ACC112 (cell line): ENCODE measurements around the gene LINC00305.

ENCODE experiments used
- H2AFZ ChIP-seq: fragments of 200-600 bp; sonication (generic); one replicate; pipeline ENCODE4 v1.6.0; 2017; ENCODE audit warnings: antibody characterized with exemption, low read length; ENCODE audit not compliant: unreplicated experiment
- H3K27ac ChIP-seq: fragments of 200-600 bp; sonication (generic); 2 replicates; pipeline ENCODE4 v1.5.1; 2014; ENCODE audit warnings: low read depth, mild to moderate bottlenecking, antibody characterized with exemption, low read length, moderate library complexity
- H3K27me3 ChIP-seq: fragments of 200-600 bp; sonication (generic); 2 replicates; pipeline ENCODE4 v1.6.1; 2014; ENCODE audit warnings: mild to moderate bottlenecking, antibody characterized with exemption, low read length, moderate library complexity, mixed read lengths; ENCODE audit not compliant: insufficient read depth
- H3K36me3 ChIP-seq: fragments of 200-600 bp; sonication (generic); 2 replicates; pipeline ENCODE4 v1.6.1; 2016; ENCODE audit warnings: mild to moderate bottlenecking, antibody characterized with exemption, low read length, moderate library complexity, mixed read lengths; ENCODE audit not compliant: insufficient read depth
- H3K4me1 ChIP-seq: fragments of 200-600 bp; sonication (generic); one replicate; pipeline ENCODE4 v1.6.1; 2016; ENCODE audit warnings: low read length, mixed read lengths; ENCODE audit not compliant: insufficient read depth, unreplicated experiment, control insufficient read depth
- H3K4me3 ChIP-seq: fragments of 200-600 bp; sonication (generic); 2 replicates; pipeline ENCODE4 v1.5.1; 2014; ENCODE audit warnings: mild to moderate bottlenecking, low read depth, low read length
- H3K79me2 ChIP-seq: fragments of 200-600 bp; sonication (generic); one replicate; pipeline ENCODE4 v1.6.0; 2016; ENCODE audit warnings: low read length; ENCODE audit not compliant: control insufficient read depth, unreplicated experiment, insufficient read depth

LINC00305 gene

DNA sequence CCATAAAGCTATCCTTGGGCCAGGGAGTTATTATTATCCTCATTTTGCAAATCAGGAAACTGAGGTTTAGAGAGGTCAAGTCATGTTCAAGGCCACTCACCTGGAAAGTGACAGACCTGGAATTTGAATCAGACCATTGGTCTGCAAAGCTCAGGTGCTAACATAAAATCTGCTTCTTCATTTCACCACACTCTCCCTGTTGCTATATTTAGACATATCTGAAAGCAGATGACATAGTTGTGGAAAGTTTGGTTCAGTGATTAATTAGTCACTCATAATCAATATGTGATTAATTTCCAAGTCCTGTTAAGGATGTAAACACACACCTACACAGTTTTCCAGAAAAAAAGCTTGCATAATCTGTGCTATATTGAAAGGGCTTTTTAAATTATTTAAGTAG is 57.4 kb downstream of the LINC00305 start:
- Histone ChIP-seq H3K79me2 (no peaks in the 10 kb centered on the region), H2AFZ (no peak overlapping the region), H3K4me1 (no peaks in the 10 kb centered on the region)

DNA sequence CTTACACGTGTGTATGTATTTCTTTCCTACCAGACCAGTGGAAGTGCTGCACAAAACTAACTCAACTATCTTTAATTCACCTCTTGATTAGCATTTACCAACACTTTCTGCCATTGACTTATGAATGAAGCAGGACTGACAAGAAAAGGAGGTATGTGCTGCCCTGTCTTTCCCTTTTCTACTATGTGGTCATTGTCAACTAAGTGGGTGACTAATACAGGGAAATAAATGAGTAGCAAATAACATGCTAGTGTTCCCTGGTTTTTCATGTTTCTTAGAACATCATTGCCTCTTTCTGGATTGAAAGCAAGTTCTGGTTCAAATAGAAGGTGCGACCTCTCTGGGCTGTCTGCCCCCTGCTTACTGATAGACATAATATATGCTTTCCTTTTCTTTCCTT is 58.0 kb downstream of the LINC00305 start:
- H2AFZ ChIP-seq: no peak overlapping the region
- H3K36me3 ChIP-seq: no peaks in the 10 kb centered on the region
- no peak overlapping the region for H3K4me3 ChIP-seq
- H3K4me1 ChIP-seq: no peaks in the 10 kb centered on the region
- no peaks in the 10 kb centered on the region for H3K79me2 ChIP-seq
- no peaks in the 10 kb centered on the region for H3K27me3 ChIP-seq
- no peak overlapping the region for H3K27ac ChIP-seq

More for the DNA sequence above, 57.4 kb downstream of the LINC00305 start:
- no peak overlapping the region for H3K4me3 ChIP-seq
- no peaks in the 10 kb centered on the region for H3K36me3 ChIP-seq
- no peaks in the 10 kb centered on the region for H3K27me3 ChIP-seq
- no peak overlapping the region for H3K27ac ChIP-seq

DNA sequence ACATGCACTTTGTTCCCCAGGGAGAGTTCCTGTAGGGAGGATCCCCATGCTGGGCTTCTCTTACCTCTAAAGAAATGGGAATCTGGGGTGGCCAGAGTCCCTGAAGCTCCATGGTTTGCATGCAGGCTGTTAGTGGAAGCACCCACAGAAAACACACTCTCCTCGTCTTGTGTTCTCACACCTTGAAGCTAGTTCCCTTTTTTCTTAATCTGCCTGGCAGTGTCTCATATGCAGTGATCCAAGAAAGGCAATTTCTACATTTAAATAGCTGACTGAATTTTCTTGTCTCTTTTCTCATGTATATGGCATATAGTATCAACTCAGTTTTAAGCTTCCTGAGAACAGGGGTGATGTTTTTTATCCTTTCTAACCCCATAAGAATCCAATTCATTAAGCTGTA is 65.0 kb downstream of the LINC00305 start:
- Histone ChIP-seq H3K27ac (no peak overlapping the region), H3K4me1 (no peaks in the 10 kb centered on the region), H3K27me3 (no peaks in the 10 kb centered on the region), H3K36me3 (no peaks in the 10 kb centered on the region), H3K4me3 (no peak overlapping the region), H3K79me2 (no peaks in the 10 kb centered on the region), H2AFZ (no peak overlapping the region)

DNA sequence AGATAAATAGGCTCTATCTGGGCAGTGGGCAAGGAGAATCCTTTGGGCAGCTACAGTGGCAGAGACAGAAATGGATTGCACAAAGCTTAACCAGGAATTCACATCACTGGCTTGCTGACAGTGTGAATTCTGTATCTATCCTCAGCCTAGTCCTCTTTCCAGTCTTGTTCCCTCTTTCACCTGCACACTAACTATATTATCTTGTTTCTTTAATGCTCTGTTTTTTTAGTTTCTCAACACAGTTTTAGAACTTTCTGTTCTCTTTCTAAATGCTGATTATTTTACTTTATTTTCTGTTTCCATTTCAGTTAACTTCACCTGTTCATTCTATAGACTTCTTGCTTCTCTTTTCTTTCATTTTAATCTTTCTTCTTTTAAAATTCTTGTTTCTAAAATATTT is 66.4 kb downstream of the LINC00305 start:
- H3K79me2 ChIP-seq: no peaks in the 10 kb centered on the region
- H3K27ac ChIP-seq: no peak overlapping the region
- no peaks in the 10 kb centered on the region for H3K27me3 ChIP-seq
- no peak overlapping the region for H2AFZ ChIP-seq
- H3K4me3 ChIP-seq: no peak overlapping the region
- no peaks in the 10 kb centered on the region for H3K36me3 ChIP-seq
- H3K4me1 ChIP-seq: no peaks in the 10 kb centered on the region

DNA sequence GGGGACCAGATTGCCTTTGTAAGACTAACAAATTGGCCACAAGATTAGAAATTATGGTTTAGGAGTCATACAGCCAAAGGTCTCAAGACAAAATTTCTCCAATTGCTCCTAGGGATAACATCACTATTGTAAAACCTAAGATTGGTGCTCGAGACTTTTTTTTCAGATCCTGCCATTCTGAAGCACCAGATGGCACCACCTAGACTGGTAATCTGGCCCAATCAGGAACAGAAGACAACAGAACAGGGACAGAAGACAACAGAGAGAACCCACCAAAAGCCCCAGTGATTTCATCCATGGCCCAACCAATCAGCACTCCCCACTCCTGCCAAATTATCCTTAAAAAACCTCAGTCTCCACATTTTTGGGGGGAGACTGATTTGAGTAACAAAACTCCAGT is 66.8 kb downstream of the LINC00305 start:
- no peak overlapping the region for H2AFZ ChIP-seq

DNA sequence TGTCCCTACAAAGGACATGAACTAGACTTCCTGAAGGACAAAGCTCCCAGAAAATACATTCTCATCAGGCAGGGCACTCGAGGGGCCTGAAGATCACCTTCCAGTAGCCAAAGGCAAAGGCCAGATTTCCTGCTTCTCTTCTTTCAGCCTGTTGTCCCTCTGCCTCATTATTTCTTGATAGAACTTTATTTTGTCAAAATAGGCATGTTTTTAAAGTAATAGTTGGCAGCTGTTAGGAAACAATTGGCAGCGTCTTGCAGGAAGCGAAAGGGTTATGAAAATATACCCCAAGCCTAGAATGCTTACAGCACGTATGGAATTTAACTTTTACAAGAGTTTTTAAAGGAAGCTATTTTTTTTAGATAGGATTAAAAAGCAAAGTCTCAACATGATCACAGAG is 74.9 kb downstream of the LINC00305 start:
- no peaks in the 10 kb centered on the region for H3K27me3 ChIP-seq
- no peaks in the 10 kb centered on the region for H3K79me2 ChIP-seq
- no peaks in the 10 kb centered on the region for H3K4me1 ChIP-seq
- H3K36me3 ChIP-seq: no peaks in the 10 kb centered on the region
- no peak overlapping the region for H2AFZ ChIP-seq
- H3K27ac ChIP-seq: no peak overlapping the region
- no peak overlapping the region for H3K4me3 ChIP-seq

More for the DNA sequence above, 66.8 kb downstream of the LINC00305 start:
- Histone ChIP-seq H3K36me3 (no peaks in the 10 kb centered on the region), H3K79me2 (no peaks in the 10 kb centered on the region), H3K4me3 (no peak overlapping the region), H3K27ac (no peak overlapping the region), H3K4me1 (no peaks in the 10 kb centered on the region), H3K27me3 (no peaks in the 10 kb centered on the region)

DNA sequence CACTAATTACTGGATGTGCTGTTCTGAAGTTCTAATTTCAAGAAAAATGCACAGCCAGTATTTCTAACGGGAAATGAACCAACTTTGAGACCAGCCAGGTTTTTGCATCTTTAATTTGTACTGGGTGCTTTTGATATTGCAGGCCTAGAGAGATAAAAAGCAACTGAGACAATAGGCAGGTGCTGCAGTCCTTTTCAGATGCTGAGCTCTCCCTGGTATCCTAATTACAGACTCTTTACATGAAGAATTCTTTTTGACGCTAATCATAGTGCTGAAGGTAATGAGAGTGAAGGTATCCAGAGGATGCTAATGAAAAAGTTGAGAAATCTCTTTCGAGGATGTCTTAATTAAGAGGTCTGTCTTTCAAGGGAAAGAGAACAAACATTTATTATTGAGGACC is 93.9 kb downstream of the LINC00305 start:
- Histone ChIP-seq H3K79me2 (no peaks in the 10 kb centered on the region), H3K27ac (no peak overlapping the region), H3K36me3 (no peaks in the 10 kb centered on the region), H2AFZ (no peak overlapping the region), H3K27me3 (no peaks in the 10 kb centered on the region), H3K4me3 (no peak overlapping the region), H3K4me1 (no peaks in the 10 kb centered on the region)

DNA sequence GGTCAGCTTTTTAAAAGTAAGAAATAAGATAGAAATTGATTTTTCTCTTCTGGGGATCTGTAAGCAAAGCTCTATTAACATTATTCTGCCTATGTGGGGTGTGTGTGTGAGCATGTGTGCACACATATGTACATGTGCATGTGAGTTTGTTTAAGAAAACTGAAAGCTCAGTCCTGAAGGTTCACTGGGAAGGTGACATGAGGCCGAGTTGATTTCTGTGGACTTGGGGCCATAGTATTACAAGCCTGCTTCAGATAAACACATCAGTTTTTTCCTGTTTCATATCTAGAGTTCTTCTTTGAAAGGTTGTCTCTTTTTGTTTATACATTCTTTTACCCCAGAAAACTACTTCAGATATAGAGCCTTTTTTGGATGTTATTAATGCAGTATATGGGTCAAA is 95.6 kb downstream of the LINC00305 start:
- H3K27me3 ChIP-seq: no peaks in the 10 kb centered on the region
- H3K4me3 ChIP-seq: no peak overlapping the region

DNA sequence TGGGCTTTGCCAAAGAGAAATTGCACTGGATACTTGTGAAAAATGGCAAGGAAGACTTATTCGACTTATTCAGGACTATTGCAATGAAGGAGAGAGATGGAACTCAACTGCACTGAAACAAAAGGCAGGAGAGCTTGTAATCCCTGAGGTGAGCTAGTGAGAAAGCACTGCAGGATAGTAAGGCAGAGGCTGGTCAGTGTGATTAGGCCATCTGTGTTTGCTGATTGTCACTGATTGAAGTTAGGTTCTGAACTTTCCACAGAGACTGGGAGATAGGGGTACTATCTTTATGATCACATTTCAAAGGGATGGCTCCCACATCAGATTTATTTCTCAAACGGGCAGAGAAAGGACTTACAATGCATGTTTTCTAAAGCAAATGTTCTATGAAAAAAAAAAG is 96.1 kb downstream of the LINC00305 start:
- H3K4me1 ChIP-seq: no peaks in the 10 kb centered on the region
- H2AFZ ChIP-seq: no peak overlapping the region
- no peaks in the 10 kb centered on the region for H3K27me3 ChIP-seq
- H3K36me3 ChIP-seq: no peaks in the 10 kb centered on the region
- no peak overlapping the region for H3K4me3 ChIP-seq
- H3K79me2 ChIP-seq: no peaks in the 10 kb centered on the region
- H3K27ac ChIP-seq: no peak overlapping the region

More for the DNA sequence above, 95.6 kb downstream of the LINC00305 start:
- no peaks in the 10 kb centered on the region for H3K4me1 ChIP-seq
- no peaks in the 10 kb centered on the region for H3K79me2 ChIP-seq
- no peak overlapping the region for H2AFZ ChIP-seq
- no peak overlapping the region for H3K27ac ChIP-seq
- no peaks in the 10 kb centered on the region for H3K36me3 ChIP-seq

DNA sequence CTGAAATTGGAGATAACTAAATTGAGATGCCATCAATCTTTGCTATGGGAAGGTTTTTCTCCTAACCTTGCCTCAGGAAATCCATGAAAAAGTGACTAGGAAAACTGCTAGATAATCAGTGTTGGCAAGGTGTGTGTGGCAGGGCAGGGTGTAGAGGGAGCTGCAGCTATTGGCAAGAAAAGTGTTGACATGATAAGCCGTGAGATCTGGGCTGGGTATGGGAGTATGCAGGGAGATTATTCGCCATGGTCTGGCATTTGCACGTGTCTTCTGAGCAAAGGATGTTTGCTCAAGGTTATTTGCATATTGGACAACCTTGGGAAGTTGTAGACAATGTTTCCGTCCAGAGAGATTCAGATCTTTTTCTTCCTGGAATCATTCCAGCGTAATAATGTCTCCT is 104.3 kb downstream of the LINC00305 start:
- Histone ChIP-seq H2AFZ (no peak overlapping the region), H3K27ac (no peak overlapping the region), H3K4me3 (no peak overlapping the region), H3K4me1 (no peaks in the 10 kb centered on the region), H3K36me3 (no peaks in the 10 kb centered on the region), H3K27me3 (peaks cover 7% of the 10 kb centered on the region; the same call in 1 of the 2 replicates), H3K79me2 (no peaks in the 10 kb centered on the region)

DNA sequence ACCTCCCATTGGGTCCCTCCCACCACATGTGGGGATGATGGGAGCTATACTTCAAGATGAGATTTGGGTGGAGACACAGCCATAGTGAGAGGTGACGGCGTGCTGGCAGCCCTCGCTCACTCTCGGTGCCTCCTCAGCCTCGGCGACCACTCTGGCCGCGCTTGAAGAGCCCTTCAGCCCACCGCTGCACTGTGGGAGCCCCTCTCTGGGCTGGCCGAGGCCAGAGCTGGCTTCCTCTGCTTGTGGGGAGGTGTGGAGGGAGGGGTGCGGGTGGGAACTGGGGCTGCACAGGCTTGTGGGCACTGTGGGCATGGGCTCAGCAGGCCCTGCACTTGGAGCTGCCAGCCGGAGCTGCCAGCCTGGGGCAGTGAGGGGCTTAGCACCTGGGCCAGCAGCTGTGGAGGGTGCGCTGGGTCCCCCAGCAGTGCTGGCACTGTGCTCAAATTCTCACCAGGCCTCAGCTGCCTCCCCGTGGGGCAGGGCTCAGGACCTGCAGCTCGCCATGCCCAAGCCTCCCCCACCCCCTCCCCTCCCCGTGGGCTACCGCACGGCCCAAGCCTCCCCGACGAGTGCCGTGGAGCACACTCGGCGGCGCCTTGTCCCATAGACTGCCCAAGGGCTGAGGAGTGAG is 106.0 kb downstream of the LINC00305 start:
- Histone ChIP-seq H3K4me1 (no peaks in the 10 kb centered on the region), H3K4me3 (no peak overlapping the region), H2AFZ (no peak overlapping the region), H3K36me3 (no peaks in the 10 kb centered on the region), H3K27ac (no peak overlapping the region), H3K27me3 (peaks cover 7% of the 10 kb centered on the region; the same call in 1 of the 2 replicates), H3K79me2 (no peaks in the 10 kb centered on the region)
